Measurements from ENCODE around the gene FUT4.
"Not testable (repeated sequence)": the region's sequence is repeated elsewhere in the genome, so short reads cannot be mapped to it uniquely, and the experiment has no call there.

Gene FUT4

GRCh38 chr11:94533696-94534630, 9.8 kb upstream of the FUT4 start:
- DNase-seq (ENCODE audit: low read depth) = no peak

GRCh38 chr11:94536386-94536785, 7.3 kb upstream of the FUT4 start:
- DNase-seq (ENCODE audit: low read depth) = no peak

- no peak for DNase-seq (ENCODE audit: low read depth)
Observed at GRCh38 chr11:94537031-94537600, 6.6 kb upstream of the FUT4 start.

GRCh38 chr11:94539420-94539819, 4.3 kb upstream of the FUT4 start:
- DNase-seq (ENCODE audit: low read depth) = no peak

- DNase-seq (ENCODE audit: low read depth) = no peak
Observed at GRCh38 chr11:94544646-94545263, 1.0 kb downstream of the FUT4 start.

GRCh38 chr11:94545264-94546161, 1.8 kb downstream of the FUT4 start:
- DNase-seq (ENCODE audit: low read depth) = no peak

- DNase-seq (ENCODE audit: low read depth) = no peak
Observed at GRCh38 chr11:94546162-94546470, 2.4 kb downstream of the FUT4 start.

- no peak for DNase-seq (ENCODE audit: low read depth)
Observed at GRCh38 chr11:94546886-94547285, 3.2 kb downstream of the FUT4 start.

- no peak for DNase-seq (ENCODE audit: low read depth)
Observed at GRCh38 chr11:94549146-94549545, 5.4 kb downstream of the FUT4 start.

GRCh38 chr11:94550513-94550912, 6.8 kb downstream of the FUT4 start:
- no peak for DNase-seq (ENCODE audit: low read depth)

GRCh38 chr11:94553938-94554337, 10.2 kb downstream of the FUT4 start:
- DNase-seq (ENCODE audit: low read depth) = no peak

GRCh38 chr11:94555752-94556329, 12.1 kb downstream of the FUT4 start:
- not testable (repeated sequence) for DNase-seq (ENCODE audit: low read depth)

- no peak for DNase-seq (ENCODE audit: low read depth)
Observed at GRCh38 chr11:94557421-94557820, 13.7 kb downstream of the FUT4 start.

GRCh38 chr11:94557992-94558391, 14.3 kb downstream of the FUT4 start:
- DNase-seq (ENCODE audit: low read depth) = no peak

GRCh38 chr11:94558468-94558867, 14.7 kb downstream of the FUT4 start:
- no peak for DNase-seq (ENCODE audit: low read depth)

GRCh38 chr11:94558932-94559331, 15.2 kb downstream of the FUT4 start:
- no peak for DNase-seq (ENCODE audit: low read depth)

GRCh38 chr11:94559361-94559760, 15.6 kb downstream of the FUT4 start:
- DNase-seq (ENCODE audit: low read depth) = no peak

GRCh38 chr11:94560834-94561233, 17.1 kb downstream of the FUT4 start:
- DNase-seq (ENCODE audit: low read depth) = no peak

GRCh38 chr11:94563176-94563847, 19.6 kb downstream of the FUT4 start:
- DNase-seq (ENCODE audit: low read depth) = no peak

GRCh38 chr11:94563848-94564467, 20.2 kb downstream of the FUT4 start:
- DNase-seq (ENCODE audit: low read depth) = no peak

- no peak for DNase-seq (ENCODE audit: low read depth)
Observed at GRCh38 chr11:94567181-94567670, 23.5 kb downstream of the FUT4 start, which contains the start of gene PIWIL4. Gene PIWIL4, plus strand, starts transcription at chr11:94567368. Its CDS starts 151 bp downstream, at chr11:94567519.
